Common myeloid progenitor, CD34-positive (primary cell): ENCODE measurements around the gene FCHO1.
"Not testable (repeated sequence)": the region's sequence is repeated elsewhere in the genome, so short reads cannot be mapped to it uniquely, and the experiment has no call there.

ENCODE experiments used
- CTCF ChIA-PET: fragments of 350-600 bp; sonication (Branson Sonifier 250); formaldehyde crosslinking; loops from one replicate; lab custom pipeline; 2021; ENCODE audit warnings: antibody characterized with exemption; lab: Charles Lee
- POLR2A ChIA-PET: fragments of 350-600 bp; sonication (Branson Sonifier 250); formaldehyde crosslinking; loops from one replicate; lab custom pipeline; 2021; ENCODE audit warnings: antibody characterized with exemption; lab: Charles Lee
- DNase-seq, 3 donors: peaks; one replicate each; pipeline versions ENCODE4 v3.0.0 to v3.0.0-alpha.2; 2013
- H3K27ac ChIP-seq, 2 experiments: 1 replicate in 1 of 2; 2 replicates in 1 of 2; pipeline ENCODE4 v1.7.0; 2013; ENCODE audit warnings: inconsistent platforms in 2 of 2, low read length in 2 of 2, mild to moderate bottlenecking in 2 of 2, low read depth in 1 of 2, moderate library complexity in 1 of 2; ENCODE audit not compliant: severe bottlenecking in 2 of 2, insufficient read depth in 1 of 2, poor library complexity in 1 of 2
- H3K27me3 ChIP-seq, 5 experiments: replicated peaks in 2 of 5; 1 replicate in 3 of 5; 2 replicates in 2 of 5; pipeline versions ENCODE4 v1.6.1 to v1.7.0; 2013; ENCODE audit warnings: low read length in 4 of 5, mild to moderate bottlenecking in 2 of 5, moderate library complexity in 2 of 5, inconsistent platforms in 1 of 5; ENCODE audit not compliant: insufficient read depth in 5 of 5, control insufficient read depth in 4 of 5
- H3K36me3 ChIP-seq, 4 experiments: 1 replicate in 2 of 4; 2 replicates in 2 of 4; pipeline versions ENCODE4 v1.6.1 to v1.7.0; 2013; ENCODE audit warnings: low read length in 3 of 4, control low read depth in 1 of 4, mild to moderate bottlenecking in 1 of 4; ENCODE audit not compliant: control insufficient read depth in 4 of 4, insufficient read depth in 4 of 4
- H3K4me1 ChIP-seq, 4 experiments: 1 replicate in 3 of 4; 2 replicates in 1 of 4; pipeline versions ENCODE4 v1.6.1 to v1.7.1; 2013; ENCODE audit warnings: low read length in 3 of 4, mild to moderate bottlenecking in 3 of 4, control low read depth in 1 of 4, inconsistent platforms in 1 of 4, moderate library complexity in 1 of 4; ENCODE audit not compliant: control insufficient read depth in 4 of 4, insufficient read depth in 4 of 4; ENCODE audit errors: control extremely low read depth in 1 of 4
- H3K4me3 ChIP-seq, 7 experiments: 1 replicate in 4 of 7; 2 replicates in 3 of 7; pipeline versions ENCODE4 v1.5.1 to v1.7.0; 2013; ENCODE audit warnings: mild to moderate bottlenecking in 7 of 7, low read length in 6 of 7, moderate library complexity in 6 of 7, inconsistent platforms in 2 of 7, low read depth in 2 of 7, control low read depth in 1 of 7; ENCODE audit not compliant: insufficient read depth in 4 of 7, control insufficient read depth in 1 of 7; ENCODE audit errors: extremely low read depth in 1 of 7
- H3K9me3 ChIP-seq, 5 experiments: 1 replicate in 4 of 5; 2 replicates in 1 of 5; pipeline versions ENCODE4 v1.6.1 to v1.7.1; 2013; ENCODE audit warnings: low read length in 4 of 5, mild to moderate bottlenecking in 2 of 5, inconsistent platforms in 1 of 5, low read depth in 1 of 5, moderate library complexity in 1 of 5; ENCODE audit not compliant: control insufficient read depth in 4 of 5, insufficient read depth in 2 of 5; ENCODE audit errors: control extremely low read depth in 1 of 5
- WGBS: methylation state at CpG from one replicate; pipeline ENCODE4 v1.1.5; 2013; ENCODE audit not compliant: insufficient coverage; 5-methylcytosine and 5-hydroxymethylcytosine counted together

FCHO1 gene

DNA sequence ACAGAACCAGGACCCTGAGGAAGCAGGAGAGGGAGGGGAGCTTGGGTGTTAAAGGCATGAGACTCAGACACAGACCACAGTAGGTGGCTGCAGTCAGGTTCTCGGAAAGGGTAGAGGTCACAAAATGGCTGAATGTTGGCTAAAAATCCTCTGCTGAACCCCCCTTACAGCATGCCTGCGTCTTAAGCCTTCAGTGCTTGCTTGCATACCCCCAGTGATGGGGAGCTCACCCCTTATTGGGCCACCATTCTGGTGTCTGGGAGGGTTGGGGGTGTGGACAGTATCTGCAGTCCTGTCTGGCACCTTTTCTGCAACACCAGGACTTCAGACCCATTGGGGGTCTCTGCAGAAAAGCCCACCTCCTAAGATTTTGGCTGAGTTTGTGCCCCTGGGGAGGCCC lies 29.5 kb downstream of the FCHO1 start:
- CTCF ChIA-PET = interaction anchor here (1.2 to 2.1 kb wide), 2 partner anchors 10 to 79 kb away, joined by 3 to 7 read pairs; partner anchors contain the start of gene RPL18A
- no peaks in the 10 kb centered on the region for H3K27me3 ChIP-seq
- WGBS = 91% methylated on average over 2 of the region's 2 CpGs

DNA sequence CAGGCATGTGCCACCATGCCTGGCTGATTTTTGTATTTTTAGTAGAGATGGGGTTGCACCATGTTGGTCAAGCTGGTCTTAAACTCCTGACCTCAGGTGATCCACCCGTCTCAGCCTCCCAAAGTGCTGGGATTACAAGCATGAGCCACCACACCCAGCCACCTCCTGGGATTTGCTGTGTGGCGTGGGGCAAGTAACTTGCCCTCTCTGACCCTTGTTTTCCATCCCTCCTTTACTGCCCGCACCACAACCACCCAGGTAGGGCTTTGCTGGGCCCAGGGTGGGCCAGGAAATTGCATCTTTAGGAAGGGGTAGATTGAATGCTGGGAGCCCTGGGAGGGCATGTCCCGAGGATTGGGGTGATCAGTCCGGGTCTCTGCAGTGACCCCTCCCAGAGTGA lies 32.4 kb downstream of the FCHO1 start:
- POLR2A ChIA-PET, H3K9me3 ChIP-seq, H3K27me3 ChIP-seq, DNase-seq, H3K4me3 ChIP-seq, H3K27ac ChIP-seq: not testable (repeated sequence)
- H3K36me3 ChIP-seq = peaks cover 5 to 48% (median 26%) of the 10 kb centered on the region in 4 experiments
- CTCF ChIA-PET = interaction anchor here (0.9 to 3.5 kb wide), 10 partner anchors 11 to 81 kb away, joined by 3 to 20 read pairs (median 6); partner anchors contain the start of genes B3GNT3 and FCHO1
- 57% methylated on average over 3 of the region's 5 CpGs for WGBS
- peaks cover 0 to 17% (median 9%) of the 10 kb centered on the region in 4 experiments for H3K4me1 ChIP-seq

More for the DNA sequence above, 29.5 kb downstream of the FCHO1 start:
- POLR2A ChIA-PET = no interaction called here
- Histone ChIP-seq H3K4me3 (no peak overlapping the region), H3K27ac (no peak overlapping the region), H3K36me3 (peaks cover 5 to 41% (median 28%) of the 10 kb centered on the region in 4 experiments), H3K4me1 (peaks cover 0 to 26% (median 12%) of the 10 kb centered on the region in 4 experiments), H3K9me3 (no peaks in the 10 kb centered on the region)
- DNase-seq = no peak

DNA sequence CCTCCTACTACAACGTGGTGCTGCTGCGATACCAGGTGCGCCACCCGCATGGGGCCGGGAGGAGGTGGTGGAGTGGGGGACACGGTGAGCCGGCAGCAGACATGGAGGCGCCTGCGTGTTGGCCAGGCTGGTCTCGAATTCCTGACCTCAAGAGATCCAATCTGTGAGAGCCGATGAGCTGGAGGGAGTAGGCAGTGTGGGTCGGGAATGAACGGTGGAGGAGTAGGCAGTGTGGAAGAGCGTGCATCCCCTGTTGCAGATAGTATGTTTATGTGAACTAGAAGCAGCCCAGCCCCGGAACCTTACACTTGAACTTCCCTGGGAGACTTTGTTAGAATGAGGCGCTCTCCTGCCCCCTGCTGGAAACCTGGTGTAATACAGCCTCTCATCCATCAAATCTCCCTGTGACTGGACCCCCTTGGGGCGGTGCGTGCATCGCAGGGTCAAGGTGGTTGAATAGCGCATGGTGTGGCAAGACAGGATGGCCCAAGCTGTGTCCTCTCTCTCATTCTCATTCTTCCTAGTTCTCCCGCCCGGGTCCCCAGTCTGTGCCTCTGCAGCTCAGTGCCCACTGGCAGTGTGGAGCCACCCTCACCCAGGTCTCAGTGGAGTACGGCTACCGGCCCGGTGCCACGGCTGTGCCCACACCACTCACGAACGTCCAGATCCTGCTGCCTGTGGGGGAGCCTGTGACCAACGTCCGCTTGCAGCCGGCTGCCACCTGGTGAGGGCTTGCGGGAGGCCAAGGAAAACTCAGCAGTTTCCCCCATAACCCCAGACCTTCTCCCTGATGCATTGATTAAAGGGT lies 33.1 kb downstream of the FCHO1 start:
- ChIA-PET POLR2A (no interaction called here), CTCF (interaction anchor here (0.6 to 3.5 kb wide), 13 partner anchors 10 to 91 kb away, joined by 3 to 20 read pairs (median 5); partner anchors contain the start of genes B3GNT3 and RPL18A)
- no peaks in the 10 kb centered on the region for H3K9me3 ChIP-seq
- H3K4me3 ChIP-seq = no peak overlapping the region
- WGBS = 78% methylated on average over 25 of the region's 32 CpGs
- no peaks in the 10 kb centered on the region for H3K27me3 ChIP-seq
- peaks cover 5 to 55% (median 29%) of the 10 kb centered on the region in 4 experiments for H3K36me3 ChIP-seq
- no peak overlapping the region for H3K27ac ChIP-seq
- peaks cover 0 to 10% (median 9%) of the 10 kb centered on the region in 4 experiments for H3K4me1 ChIP-seq
- DNase-seq = peak; percentile 71 to 84 (median 77)

DNA sequence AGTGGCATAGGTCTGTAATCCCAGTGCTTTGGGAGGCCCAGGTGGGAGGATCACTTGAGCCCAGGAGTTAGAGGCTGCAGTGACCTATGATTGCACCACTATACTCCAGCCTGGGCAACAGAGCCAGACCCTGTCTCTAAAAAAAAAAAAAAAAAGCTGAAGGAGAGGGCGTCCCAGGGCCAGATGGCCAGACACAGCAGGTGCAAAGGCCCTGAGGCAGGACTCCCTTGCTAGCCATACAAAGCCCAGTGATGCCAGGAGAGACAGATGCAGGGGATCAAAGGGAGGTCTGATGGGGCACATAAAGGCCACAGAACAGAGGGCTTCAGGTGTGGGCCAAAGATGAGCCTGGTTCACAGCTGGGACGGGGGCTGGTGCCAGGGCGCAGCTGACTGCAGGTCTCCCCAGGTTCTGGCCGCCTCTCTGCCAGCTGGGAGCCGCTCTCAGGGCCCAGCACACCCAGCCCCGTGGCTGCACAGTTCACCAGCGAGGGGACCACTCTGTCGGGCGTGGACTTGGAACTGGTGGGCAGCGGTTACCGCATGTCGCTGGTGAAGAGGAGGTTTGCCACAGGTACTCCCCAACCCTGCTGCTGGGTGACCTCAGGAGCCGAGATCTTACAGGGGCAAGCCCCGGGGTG lies 36.1 kb downstream of the FCHO1 start:
- no peak for DNase-seq
- ChIA-PET CTCF (interaction anchor here (0.7 to 1.0 kb wide), 2 partner anchors 72 to 150 kb away, joined by 3 read pairs; partner anchors contain the start of gene RPL18A), POLR2A (interaction anchor here (0.7 kb wide), 1 partner anchor 60 kb away, joined by 5 read pairs; the partner anchor contains the start of gene JAK3)
- H3K36me3 ChIP-seq = peaks cover 5 to 42% (median 22%) of the 10 kb centered on the region in 4 experiments
- H3K4me1 ChIP-seq = peaks cover 3 to 31% (median 29%) of the 10 kb centered on the region in 4 experiments
- 94% methylated on average over 10 of the region's 14 CpGs for WGBS
- no peak overlapping the region for H3K4me3 ChIP-seq
- no peak overlapping the region for H3K27ac ChIP-seq
- no peaks in the 10 kb centered on the region for H3K27me3 ChIP-seq
- H3K9me3 ChIP-seq = no peaks in the 10 kb centered on the region

DNA sequence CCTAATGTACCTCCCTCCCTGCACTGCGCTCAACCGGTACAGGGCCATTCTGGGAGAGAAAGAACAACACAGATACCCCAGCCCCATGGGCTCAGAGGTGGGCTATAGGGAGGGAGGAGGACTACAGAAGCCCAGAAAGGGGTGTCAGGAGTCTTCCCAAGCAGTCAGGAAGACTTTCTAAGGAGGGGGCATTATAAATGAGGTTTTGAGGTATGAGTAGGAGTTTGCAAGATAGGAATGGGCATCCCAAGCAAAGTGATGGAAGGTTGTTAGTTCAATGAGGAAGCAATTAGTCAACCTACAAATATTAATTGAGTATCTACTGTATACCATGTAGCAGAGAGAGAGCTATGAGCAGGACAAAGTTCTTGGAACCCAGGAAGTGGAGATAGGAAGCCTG lies 37.4 kb downstream of the FCHO1 start:
- Histone ChIP-seq H3K4me3 (no peak overlapping the region), H3K9me3 (no peaks in the 10 kb centered on the region), H3K27me3 (no peaks in the 10 kb centered on the region), H3K36me3 (peaks cover 5 to 35% (median 15%) of the 10 kb centered on the region in 4 experiments), H3K27ac (no peak overlapping the region), H3K4me1 (peaks cover 3 to 37% (median 33%) of the 10 kb centered on the region in 4 experiments)
- ChIA-PET CTCF (interaction anchor here (0.8 to 2.3 kb wide), 7 partner anchors 10 to 149 kb away, joined by 3 to 6 read pairs (median 3); no protein-coding TSS in a partner anchor), POLR2A (no interaction called here)
- WGBS = no CpG with 5 or more reads among the region's 2 CpGs
- no peak for DNase-seq

DNA sequence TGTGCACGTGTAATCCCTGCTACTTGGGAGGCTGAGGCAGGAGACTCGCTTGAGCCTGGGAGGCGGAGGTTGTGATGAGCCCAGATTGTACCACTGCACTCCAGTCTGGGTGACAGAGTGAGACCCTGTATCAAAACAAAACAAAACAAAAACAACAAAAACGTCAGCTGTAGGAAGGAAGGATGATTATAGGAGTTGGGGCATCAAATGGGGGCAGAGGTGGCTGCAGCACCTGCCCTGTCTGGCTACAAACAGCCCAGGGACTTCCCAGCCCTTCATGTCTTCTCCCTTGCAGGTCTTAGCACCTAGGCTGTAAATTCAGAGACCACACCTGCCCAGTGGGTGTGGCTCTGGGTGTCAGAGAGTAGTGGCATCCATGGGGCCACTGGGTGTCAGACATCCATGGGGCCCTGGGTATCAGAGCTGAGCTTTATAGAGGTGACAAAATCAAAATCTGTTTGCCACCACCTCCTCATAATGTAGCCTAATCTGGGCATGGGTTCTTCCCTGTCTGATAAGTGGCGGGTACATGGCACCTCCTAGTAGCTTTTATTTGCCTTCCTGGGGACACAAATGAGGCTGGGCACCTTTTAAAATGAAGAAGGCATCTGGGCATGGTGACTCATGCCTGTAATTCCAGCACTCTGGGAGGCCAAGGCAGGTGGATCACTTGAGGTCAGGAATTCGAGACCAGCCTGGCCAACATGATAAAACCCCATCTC lies 38.9 kb downstream of the FCHO1 start:
- Histone ChIP-seq H3K27me3 (no peaks in the 10 kb centered on the region), H3K4me1 (peaks cover 3 to 48% (median 41%) of the 10 kb centered on the region in 4 experiments), H3K27ac (no peak overlapping the region), H3K36me3 (peaks cover 0 to 24% (median 10%) of the 10 kb centered on the region in 4 experiments), H3K9me3 (no peaks in the 10 kb centered on the region), H3K4me3 (no peak overlapping the region)
- DNase-seq = peak in 1 of 3 donors; percentile 52
- ChIA-PET CTCF (interaction anchor here (0.9 to 5.6 kb wide), 7 partner anchors 9 to 69 kb away, joined by 3 to 36 read pairs (median 7); partner anchors contain the start of gene RPL18A), POLR2A (no interaction called here)
- WGBS = 91% methylated on average over 2 of the region's 6 CpGs
